Mammary epithelial cell (primary cell): ENCODE data around the gene TBC1D1.

Experiments
- EZH2 ChIP-seq: IDR thresholded peaks from 2 replicates; pipeline ENCODE4 v1.6.1; 2012; ENCODE audit warnings: low read length, inconsistent platforms, borderline replicate concordance
- TF ChIP-seq, protein P1 (sequence below), 2 donors: IDR thresholded peaks in 1 of 2; conservative IDR thresholded peaks in 1 of 2; 2 replicates each; pipeline ENCODE4 v1.5.1; 2011 to 2012; ENCODE audit warnings: inconsistent platforms in 2 of 2, low read length in 2 of 2, mild to moderate bottlenecking in 2 of 2, control low read depth in 1 of 2, low read depth in 1 of 2; ENCODE audit not compliant: insufficient read depth in 1 of 2; ENCODE audit errors: extremely low read depth in 1 of 2

DNA sequence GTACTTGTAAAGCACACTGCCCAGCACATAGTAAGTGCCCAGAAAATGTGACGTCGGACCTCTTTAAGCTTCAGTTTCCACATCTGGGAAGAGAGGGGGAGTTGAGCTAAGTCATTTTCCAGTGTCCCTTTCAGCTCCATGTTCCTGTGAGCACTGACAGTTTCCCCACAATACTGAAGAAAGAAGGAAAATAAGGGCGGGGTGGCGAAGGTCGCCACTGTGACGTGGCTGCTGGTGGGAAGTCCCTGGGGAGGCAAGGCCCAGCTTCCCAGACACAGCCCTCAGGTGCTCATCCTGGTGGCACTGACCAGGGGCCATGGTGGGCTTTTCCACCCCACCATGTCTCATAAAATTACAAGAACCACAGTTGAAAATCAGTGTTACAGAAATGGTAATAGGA lies 191.1 kb downstream of the TBC1D1 start:
- TF ChIP-seq, protein P1, sequence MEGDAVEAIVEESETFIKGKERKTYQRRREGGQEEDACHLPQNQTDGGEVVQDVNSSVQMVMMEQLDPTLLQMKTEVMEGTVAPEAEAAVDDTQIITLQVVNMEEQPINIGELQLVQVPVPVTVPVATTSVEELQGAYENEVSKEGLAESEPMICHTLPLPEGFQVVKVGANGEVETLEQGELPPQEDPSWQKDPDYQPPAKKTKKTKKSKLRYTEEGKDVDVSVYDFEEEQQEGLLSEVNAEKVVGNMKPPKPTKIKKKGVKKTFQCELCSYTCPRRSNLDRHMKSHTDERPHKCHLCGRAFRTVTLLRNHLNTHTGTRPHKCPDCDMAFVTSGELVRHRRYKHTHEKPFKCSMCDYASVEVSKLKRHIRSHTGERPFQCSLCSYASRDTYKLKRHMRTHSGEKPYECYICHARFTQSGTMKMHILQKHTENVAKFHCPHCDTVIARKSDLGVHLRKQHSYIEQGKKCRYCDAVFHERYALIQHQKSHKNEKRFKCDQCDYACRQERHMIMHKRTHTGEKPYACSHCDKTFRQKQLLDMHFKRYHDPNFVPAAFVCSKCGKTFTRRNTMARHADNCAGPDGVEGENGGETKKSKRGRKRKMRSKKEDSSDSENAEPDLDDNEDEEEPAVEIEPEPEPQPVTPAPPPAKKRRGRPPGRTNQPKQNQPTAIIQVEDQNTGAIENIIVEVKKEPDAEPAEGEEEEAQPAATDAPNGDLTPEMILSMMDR (conservative IDR thresholded peaks at IDR 0.05 in 1 of 2, IDR thresholded peaks at IDR 0.05 in 1 of 2; ENCODE audit: extremely low read depth in 1 of 2, insufficient read depth in 1 of 2, low read depth in 1 of 2, low read length in 2 of 2): no peak
- no peak for TF ChIP-seq EZH2
